HG03439 (cell line): ENCODE results near the gene FGF12.
"Not testable (repeated sequence)": the region's sequence is repeated elsewhere in the genome, so short reads cannot be mapped to it uniquely, and the experiment has no call there.

Experiments used
- ATAC-seq: cut with Tn5 transposase; IDR thresholded peaks from one replicate; pipeline ENCODE4 v1.9.1; 2021; ENCODE audit warnings: mild to moderate bottlenecking, moderate library complexity; ENCODE audit not compliant: unreplicated experiment

The FGF12 gene

DNA sequence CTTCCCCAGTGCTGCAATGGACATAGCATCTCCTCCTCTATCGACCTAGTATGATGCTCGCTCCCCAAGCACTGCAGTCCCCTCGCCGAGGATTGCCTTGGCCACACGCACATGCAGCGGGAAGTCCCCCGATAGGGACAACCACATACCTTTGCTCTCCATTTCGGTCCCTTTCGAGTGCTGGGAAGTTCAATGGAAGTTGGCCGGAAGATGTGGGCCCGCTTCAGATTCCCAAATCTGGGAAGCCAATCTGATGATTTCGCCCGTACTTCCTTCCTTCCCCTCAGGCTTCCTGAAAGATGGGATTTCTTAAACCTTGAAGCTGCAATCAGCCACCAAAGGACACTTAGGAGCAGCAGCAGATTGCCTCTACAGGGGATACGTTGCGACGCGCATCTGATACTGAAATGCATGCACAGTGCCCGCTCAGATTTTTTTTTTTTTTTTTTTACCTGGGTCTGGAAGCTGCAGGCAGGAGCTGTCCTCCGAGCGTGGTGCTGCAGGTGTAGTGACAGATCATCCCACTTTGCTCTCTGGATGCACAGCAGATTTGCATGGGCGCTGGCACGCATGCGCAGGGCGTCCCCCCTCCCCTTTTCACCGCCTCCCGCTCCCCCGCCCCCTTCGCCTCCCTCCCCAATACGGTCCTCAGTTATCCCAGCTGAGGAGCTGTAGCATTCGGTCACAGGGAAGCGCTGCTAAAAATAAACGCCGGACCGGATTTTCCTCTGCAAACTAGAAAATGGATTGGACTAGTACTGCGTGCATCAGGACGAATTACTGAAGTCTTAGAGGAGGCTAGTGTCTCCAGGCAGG is at the start of gene FGF12:
Gene FGF12 (minus strand): TSS at position 510 of the 816 bp plus-strand sequence.
- ATAC-seq: no peak

DNA sequence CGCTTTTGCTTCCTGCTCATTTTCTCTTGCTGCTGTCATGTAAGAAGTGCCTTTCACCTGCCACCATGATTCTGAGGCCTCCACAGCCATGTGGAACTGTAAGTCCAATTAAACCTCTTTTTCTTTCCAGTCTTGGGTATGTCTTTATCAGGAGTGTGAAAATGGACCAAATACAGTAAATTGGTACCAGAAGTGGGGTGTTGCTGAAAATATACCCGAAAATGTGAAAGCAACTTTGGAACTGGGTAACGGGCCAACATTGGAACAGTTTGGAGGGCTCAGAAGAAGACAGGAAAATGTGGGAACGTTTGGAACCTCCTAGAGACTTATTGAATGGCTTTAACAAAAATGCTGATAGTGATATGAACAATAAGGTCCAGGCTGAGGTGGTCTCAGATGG is 47.0 kb upstream of the FGF12 start:
- ATAC-seq: not testable (repeated sequence)

DNA sequence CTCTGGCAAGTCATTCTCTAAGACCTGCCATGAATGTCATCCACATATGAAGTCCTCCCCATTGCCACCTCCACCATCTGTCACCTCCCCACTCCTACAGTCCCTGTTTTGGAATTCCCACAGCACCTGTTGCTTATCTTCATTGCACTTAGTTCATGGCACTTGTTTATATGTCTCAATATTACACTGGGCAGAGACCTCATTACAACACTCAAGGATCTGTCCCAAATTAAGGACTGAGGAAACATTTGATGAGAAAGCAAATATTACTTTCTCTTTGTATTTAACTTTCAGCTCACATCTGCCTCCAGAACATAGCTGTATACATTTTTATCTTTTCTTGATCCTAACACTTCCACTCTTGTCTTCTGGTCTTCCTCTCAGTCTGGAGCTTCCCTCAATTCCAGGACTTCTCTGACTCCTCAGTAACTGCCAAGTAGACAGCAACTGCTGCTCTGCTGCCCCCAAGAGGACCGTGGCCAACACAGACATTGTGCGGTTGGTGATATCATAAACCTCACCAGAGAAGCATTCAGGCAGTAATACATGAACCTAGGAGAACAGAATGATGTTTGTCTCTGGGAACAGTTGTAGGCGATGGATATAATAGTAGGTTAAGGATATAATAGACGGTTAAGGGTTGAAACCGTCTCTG is 45.0 kb upstream of the FGF12 start:
- ATAC-seq: no peak

DNA sequence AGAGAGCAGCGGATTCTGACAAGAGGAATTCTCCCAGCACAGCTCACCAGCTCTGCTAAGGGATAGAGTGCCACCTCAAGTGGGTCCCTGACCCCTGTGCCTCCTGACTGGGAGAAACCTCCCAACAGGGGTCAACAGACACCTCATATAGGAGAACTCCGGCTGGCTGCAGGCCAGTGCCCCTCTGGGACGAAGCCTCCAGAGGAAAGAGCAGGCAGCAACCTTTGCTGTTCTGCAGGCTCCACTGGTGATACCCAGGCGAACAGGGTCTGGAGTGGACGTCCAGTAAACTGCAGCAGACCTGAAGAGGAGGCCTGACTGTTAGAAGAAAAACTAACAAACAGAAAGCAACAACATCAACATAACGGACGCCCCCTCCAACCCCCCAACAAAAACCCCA is 31.3 kb upstream of the FGF12 start:
- ATAC-seq: no peak

DNA sequence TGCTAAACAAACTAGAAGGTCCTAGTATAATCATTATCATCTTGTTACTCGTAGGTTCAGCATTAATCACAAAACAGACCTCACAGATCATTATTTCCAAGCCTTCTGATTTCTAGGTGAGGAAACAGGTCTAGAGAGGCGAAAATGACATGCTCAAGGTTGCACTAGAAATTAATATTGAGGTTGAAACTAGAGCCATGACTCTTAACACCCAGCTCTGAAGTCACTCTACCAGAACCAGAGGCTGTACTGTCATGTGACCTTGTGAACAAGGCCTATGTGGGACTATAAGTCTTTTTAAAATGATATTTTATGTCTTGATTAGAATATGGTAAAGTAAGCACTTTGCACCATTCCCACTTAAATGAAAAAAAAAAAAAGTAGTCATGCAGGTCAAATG is 23.8 kb upstream of the FGF12 start:
- ATAC-seq: no peak

DNA sequence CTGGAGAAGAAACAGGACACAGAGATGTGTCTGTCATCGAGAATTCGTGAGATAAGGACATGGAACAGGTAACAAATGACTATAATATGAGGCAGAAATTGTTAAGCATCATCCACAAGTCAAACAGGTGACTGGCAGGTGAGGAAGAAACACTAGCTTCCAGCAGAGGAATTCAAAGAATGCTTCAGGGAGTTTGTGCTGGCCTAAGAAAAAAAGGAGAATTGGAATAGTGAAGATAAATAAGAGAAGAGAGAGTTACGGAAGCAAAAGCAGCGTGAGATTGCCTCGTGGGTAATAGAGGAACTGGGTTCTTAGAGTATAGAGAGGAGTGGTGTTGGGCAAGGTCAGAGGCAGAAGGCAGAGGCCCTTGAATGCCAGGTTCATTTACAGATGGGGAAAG is 22.9 kb upstream of the FGF12 start:
- ATAC-seq: no peak

DNA sequence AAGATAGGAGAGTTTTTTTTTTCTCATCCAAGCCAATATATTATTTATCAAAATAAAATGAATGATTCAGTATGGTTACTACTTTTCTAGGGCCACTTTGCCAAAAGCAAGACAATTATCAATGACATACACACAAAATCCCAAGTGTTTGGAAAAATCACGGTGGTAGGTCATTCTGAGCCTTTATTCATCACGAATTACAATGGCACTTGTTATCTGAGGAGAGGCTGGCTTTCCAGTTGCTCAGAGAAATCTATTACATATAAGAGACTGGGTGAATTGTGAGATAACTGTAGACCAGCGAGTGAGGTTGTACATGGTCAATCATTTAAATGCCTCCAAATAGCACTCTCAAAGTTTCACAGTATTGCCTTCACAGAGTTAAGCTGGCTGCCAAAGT is 20.4 kb upstream of the FGF12 start:
- no peak for ATAC-seq

DNA sequence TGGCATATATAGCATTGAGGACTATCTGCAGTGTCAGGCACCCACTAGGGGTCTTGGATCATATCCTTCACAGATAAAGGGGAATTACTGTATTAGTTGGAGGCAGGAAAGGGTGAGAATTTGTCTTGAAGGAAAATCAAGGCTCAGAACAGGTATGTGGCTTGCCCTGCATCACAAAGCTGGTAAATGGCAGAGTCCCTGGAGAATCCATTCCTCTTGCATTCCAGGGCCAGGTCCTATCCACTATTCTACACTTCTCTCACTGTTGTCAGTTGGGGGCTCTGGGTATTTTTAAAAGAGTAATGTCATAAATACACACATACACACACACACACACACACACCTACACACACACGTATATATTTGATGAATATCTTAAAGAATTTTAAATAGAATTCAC is 19.8 kb upstream of the FGF12 start:
- no peak for ATAC-seq

DNA sequence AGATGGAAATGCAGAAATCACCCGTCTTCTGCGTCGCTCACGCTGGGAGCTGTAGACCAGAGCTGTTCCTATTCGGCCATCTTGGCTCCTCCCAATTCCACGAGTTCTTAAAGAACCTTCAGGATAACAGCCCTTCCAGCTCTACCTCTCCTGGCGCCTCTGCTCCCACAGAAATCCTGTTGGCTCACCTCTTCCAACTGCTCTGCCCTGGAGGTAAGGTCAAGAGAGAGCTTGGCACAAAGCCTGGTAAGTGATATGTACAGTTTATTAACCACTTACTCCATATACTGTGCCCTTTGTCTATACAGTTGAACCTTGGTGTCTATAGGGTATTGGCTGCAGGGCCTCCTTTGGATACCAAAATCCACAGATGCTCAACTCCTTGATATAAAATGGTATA is 17.8 kb upstream of the FGF12 start:
- no peak for ATAC-seq

DNA sequence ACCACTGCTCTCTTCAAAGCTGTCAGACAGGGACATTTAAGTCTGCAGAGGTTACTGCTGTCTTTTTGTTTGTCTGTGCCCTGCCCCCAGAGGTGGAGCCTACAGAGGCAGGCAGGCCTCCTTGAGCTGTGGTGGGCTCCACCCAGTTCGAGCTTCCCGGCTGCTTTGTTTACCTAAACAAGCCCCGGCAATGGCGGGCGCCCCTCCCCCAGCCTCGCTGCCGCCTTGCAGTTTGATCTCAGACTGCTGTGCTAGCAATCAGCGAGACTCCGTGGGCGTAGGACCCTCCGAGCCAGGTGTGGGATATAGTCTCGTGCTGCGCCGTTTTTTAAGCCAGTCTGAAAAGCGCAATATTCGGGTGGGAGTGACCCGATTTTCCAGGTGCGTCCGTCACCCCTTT is 17.3 kb upstream of the FGF12 start:
- not testable (repeated sequence) for ATAC-seq

DNA sequence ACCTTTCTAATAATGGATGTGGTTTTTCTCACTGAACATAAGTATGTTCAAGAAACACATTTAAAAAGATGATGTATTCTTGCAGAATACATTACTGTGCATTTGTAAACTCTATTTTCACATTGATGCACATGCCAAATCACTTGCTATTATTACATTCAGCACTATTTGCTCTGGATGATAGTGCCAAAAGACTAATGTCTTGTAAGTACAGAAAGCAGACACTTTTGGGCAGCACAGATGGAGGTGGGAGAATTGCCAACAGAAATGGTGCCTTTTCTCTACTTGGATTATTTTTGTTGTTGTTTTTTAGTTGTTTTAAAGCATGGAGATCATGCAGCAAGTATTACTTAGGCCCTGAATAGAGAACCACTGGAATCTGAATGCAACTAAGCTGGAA is 10.2 kb upstream of the FGF12 start:
- ATAC-seq: no peak

DNA sequence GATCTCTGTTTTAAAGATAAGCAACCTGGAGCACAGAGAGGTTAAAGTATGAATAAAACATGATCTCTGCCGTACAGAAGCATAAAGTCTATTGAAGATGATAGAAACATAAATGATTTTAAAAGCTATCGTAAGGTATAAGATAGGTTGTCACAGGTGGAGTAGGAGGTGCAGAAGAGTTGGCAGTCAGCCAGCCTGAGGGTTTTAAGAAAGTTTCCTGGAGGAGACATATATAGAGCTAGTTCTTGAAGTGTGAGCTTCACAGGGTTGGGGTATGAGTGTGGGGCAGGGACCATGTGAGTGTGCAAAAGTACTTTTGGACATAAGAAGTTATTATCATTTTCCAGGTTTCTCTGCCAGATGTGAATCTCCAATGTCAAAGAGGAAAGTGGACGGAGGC is 3.9 kb upstream of the FGF12 start:
- no peak for ATAC-seq

DNA sequence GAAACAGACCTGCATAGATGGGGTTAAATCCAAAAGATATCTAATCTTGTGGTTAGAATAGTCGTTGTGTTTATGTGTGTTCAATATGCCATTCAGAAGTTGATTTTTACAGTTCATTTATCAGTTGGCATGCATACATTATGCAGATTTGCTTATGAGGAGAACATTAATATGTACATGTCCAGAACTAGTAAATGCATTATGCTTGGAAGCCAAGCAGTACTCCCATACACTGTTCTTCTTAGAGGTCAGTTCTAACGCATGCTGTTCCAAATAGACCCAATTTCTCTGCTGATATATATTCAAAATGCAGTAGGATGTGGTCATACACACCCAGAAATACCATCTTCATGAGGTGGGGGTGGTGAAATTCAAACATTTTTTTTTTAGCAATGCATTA is 956 bp downstream of the FGF12 start:
- no peak for ATAC-seq

DNA sequence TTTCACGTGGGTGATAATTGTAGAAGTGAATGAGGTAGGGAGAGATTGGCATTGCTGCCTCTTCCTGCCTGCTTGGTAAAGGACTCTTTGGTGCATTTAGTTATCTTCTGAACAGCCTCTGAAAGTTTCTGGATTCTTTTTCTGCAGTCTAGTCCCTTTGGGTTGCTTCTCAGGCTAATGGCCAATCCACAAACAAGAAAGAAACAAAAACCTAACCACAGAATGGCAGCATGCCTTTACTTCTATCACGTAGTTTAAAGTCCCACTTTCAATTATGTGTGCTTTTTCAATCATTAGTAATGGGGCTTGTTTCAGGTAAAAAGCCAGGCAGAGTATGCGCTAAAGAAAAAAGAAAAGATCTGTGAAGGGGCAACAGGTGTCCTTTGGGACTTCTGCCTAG is 7.4 kb downstream of the FGF12 start:
- no peak for ATAC-seq

DNA sequence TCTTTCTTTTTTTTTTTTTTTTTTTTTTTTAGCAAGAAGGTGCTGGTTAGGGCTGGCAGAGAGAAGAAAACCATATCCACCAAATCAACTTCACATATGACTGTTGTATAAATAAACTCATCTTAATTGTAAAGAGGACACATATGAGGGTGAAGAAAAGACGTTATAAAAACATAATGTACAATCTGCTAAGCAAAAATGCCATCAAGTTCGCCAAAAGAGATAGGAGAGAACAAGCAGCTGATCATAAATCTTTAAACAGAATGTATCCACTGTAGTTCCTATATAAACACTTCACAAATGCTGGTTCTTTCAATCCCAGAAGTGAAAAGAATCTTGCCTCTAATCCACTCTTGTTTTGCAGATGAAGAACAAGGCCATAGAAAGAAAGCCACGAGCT is 9.2 kb downstream of the FGF12 start:
- ATAC-seq: no peak

DNA sequence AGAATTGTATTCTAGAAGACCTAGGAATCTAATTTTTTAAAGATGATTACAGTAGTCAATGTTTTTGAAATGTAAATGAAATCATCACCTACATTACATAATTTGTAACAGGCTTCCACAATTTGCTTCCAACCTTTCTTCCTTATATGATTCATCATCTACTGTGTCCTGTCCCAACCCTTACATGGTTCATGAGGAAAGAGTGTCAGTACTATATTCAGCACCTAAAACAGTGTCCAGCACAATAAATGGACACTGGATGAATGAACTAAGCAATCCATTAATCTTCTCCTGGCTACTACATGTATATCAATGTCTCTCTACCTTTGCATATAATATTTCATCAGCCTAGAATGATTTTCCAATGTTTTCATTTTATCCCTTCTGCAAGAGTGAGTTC is 12.2 kb downstream of the FGF12 start:
- ATAC-seq: no peak

DNA sequence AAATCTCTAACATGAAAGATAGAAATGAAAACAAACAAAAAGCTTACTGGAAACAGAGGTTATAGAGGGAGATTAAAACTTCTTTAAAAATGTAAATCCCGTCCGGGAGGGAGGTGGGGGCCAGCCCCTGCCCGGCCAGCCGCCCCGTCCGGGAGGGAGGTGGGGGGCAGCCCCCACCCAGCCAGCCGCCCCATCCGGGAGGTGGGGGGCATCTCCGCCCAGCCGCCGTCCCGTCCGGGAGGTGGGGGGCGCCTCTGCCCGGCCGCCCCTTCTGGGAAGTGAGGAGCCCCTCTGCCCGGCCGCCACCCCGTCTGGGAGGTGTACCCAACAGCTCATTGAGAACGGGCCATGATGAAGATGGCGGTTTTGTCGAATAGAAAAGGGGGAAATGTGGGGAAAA is 16.2 kb downstream of the FGF12 start:
- ATAC-seq: not testable (repeated sequence)

DNA sequence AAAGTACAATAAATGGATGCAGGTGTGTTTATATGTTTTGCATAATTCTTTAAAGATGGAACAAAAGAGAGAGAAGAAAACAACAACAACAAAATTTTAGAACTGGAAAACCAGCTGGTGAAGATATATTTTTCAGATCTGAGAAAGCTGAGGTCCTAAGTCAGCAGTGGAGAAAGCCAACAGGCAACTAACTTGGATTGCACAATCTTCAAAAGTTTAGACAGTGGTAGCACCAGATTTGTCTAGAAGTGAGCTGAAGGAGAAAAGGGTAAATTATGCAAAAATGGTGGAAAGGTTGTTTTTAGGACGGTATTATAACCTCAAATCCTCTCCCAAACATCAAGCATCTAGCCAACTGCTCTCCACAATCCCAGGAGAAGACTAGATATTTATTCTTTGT is 17.0 kb downstream of the FGF12 start:
- ATAC-seq: no peak

DNA sequence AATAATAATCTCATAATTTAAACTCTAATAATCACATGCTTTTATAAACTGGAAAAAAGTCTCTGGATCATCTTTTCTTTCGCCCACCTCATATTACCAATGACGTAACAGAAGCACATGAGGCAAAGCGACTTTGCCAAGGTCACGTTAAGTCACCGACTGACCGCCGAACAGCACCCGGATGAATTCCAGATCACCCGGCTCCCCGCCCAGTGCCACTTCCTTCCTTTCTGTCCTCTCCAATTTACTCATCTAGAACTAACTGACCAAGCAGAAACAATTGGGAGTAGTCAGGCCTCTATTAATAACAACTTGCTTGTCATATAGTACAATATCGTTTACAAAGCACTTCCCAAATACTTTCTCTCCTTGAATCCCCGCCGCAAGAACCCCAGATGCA is 21.1 kb downstream of the FGF12 start:
- ATAC-seq: no peak

DNA sequence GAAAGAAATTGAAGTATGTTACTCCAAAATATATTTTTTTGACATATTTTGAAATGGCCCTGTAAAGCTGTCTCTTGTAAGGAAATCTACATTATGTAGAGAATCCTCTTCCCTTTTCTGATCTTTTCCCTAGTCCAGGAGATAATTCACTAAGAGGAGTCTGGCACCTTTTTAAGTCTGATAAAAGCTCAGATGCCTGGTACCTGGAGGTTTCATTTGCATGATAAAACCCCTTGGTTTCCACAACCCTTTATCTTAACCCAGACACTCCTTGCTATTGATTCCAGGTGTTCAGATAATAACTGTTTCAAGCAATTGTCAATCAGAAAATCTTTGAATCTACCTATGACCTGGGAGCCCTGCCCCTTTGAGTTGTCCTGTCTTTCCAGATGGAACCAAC is 26.5 kb downstream of the FGF12 start:
- no peak for ATAC-seq

DNA sequence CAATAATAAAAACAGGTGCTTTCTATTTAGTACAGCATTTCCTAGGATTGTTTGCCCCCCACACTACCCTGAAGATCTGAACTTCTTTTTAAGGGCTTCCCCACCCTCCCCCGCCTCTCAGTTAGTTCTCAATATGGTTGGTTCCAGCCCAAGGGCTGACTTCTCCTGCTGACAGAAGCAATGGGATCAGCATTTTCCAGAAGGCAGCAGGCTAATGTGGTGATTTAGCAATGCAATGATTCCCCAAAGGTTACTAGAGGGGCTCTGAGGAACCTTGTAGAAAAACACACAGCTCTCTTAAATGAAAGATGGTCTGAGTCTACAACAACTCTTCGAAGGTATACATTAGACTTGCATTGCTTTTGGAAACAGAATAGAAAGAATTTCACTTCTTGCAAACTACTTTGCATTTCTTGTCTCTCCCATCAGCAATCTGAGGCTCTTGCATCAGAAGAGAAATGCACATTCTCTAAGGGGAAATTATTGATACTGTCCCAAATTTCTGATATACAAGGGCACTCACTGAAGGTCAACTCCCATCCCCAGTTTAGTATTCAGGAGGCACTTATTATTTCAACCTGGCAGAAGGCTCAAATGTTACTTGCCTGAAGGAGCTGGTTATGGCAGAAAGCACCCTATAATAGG is 30.3 kb downstream of the FGF12 start:
- no peak for ATAC-seq

DNA sequence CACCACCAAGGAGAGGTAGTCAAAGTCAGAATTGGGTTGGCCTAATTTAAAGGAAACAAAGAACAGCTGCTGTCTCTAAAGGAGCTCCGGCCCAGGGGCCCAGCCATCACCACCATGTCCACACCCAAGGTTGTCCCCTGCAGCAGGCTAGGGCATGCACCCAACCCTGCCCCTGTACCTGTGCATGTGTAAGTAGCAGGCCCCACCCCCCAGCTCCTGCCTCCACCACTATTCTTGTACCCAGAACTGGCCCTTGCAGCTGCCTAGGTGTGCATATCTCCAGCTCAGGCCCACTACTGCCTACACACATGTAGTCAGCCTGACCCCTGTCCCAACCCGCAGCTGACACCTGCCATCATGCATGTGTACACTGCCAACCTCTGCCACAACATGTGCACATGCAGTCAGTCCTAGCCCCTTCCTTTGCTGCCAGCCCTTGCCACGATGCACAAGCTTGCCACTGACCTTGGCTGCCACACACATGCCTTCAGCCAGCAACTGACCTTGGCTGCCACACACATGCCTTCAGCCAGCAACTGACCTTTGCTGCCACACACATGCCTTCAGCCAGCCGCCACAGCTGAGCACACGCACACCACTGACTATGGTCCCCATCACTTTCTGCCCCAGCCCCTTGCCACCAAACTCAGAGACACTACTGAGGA is 39.7 kb downstream of the FGF12 start:
- ATAC-seq: no peak
